Calu3 (cell line): ENCODE data around the gene LMO2. TPM values are rescaled to one million over a fixed set of nuclear protein-coding genes. Genes with fewer than 3 reads are reported as not detected.

Source experiments
- BruUV-seq: library from RNA; stranded (reverse); fragments of 400-500 nt; replicated peaks from 2 replicates; lab custom pipeline; 2021; lab: Mats Ljungman, UMichigan
- CTCF ChIA-PET: fragments of 300-600 bp; sonication (Branson Sonifier 250); formaldehyde crosslinking; loops from one replicate; lab custom pipeline; 2022; ENCODE audit warnings: antibody characterized with exemption; lab: Charles Lee
- DNase-seq: peaks from one replicate; pipeline ENCODE4 v3.0.0; 2022
- H3K27ac Mint-ChIP-seq: one replicate; pipeline ENCODE4 v1.8.0; 2022; ENCODE audit warnings: mixed read lengths; ENCODE audit not compliant: unreplicated experiment
- H3K27me3 Mint-ChIP-seq: one replicate; pipeline ENCODE4 v1.8.0; 2022; ENCODE audit warnings: mixed read lengths; ENCODE audit not compliant: unreplicated experiment
- H3K36me3 Mint-ChIP-seq: one replicate; pipeline ENCODE4 v1.8.0; 2022; ENCODE audit warnings: mild to moderate bottlenecking, moderate library complexity, mixed read lengths; ENCODE audit not compliant: insufficient read depth, unreplicated experiment
- H3K4me1 Mint-ChIP-seq: one replicate; pipeline ENCODE4 v1.8.0; 2022; ENCODE audit warnings: mild to moderate bottlenecking, low read depth, mixed read lengths; ENCODE audit not compliant: unreplicated experiment
- H3K4me3 Mint-ChIP-seq: one replicate; pipeline ENCODE4 v1.8.0; 2022; ENCODE audit warnings: mild to moderate bottlenecking, low read depth, moderate library complexity, mixed read lengths; ENCODE audit not compliant: unreplicated experiment
- H3K9me3 Mint-ChIP-seq: one replicate; pipeline ENCODE4 v1.8.0; 2022; ENCODE audit warnings: low read depth, mixed read lengths; ENCODE audit not compliant: unreplicated experiment
- intact Hi-C: fragments of 100-400 bp; cut with micrococcal nuclease; formaldehyde crosslinking; loops from one replicate; pipeline ENCODE4 v1.10.0; 2022; ENCODE audit not compliant: unreplicated experiment
- total RNA-seq: library from RNA; stranded (reverse); gene quantifications from 2 replicates; pipeline ENCODE4 v1.2.3, GENCODE V29; 2022
- TF ChIP-seq, protein P1 (sequence below): fragments of 200-600 bp; IDR thresholded peaks from one replicate; pipeline ENCODE4 v1.8.0; 2022; ENCODE audit warnings: antibody characterized with exemption; ENCODE audit not compliant: unreplicated experiment

Gene LMO2
- total RNA-seq, 1 experiment from 2014 or later, result 0.38 TPM

DNA sequence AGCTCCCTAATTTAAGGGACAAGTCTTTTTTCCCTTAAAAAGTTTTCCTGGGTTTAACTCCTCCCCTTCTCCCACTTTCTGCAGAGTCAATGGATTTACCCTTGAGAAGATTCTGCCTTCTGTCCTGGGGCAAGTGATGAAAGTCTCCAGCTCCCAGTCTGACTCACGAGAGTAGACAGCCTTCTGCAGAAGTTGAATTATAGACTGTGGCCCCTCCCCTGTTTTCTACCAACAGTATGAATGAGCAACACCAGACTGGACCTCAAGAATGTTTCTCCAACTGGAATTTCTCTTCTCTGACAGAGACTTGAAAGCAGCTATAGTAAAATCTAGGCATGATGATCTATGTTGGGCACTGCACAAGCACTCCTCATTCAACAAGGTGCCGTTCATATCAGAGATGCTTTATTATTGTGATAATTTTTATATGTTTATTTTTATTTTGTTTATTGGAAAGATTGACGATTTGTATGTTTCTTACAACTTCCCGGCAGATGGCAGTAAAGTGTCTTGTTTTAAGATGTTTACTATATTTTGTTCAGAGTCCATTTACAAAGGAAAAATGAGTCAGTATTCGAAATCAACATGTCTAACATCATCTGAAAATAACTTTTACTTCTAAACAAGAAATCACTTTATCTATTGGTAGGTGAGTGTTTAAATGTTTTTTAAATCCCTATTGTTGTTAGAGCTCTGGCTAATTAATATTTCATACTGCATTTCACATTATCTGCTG is 56.6 kb downstream of the LMO2 start:
- Mint-ChIP-seq H3K4me1 (no peaks in the 10 kb centered on the region), H3K4me3 (no peak overlapping the region), H3K27me3 (peaks cover 48% of the 10 kb centered on the region), H3K36me3 (no peaks in the 10 kb centered on the region), H3K27ac (no peak overlapping the region), H3K9me3 (no peaks in the 10 kb centered on the region)
- no TSS peak for BruUV-seq
- CTCF ChIA-PET, result no interaction called here
- intact Hi-C loops, result loop anchor here (1.0 kb wide), 1 partner anchor 136 kb away; no protein-coding TSS in a partner anchor
- TF ChIP-seq, protein P1, sequence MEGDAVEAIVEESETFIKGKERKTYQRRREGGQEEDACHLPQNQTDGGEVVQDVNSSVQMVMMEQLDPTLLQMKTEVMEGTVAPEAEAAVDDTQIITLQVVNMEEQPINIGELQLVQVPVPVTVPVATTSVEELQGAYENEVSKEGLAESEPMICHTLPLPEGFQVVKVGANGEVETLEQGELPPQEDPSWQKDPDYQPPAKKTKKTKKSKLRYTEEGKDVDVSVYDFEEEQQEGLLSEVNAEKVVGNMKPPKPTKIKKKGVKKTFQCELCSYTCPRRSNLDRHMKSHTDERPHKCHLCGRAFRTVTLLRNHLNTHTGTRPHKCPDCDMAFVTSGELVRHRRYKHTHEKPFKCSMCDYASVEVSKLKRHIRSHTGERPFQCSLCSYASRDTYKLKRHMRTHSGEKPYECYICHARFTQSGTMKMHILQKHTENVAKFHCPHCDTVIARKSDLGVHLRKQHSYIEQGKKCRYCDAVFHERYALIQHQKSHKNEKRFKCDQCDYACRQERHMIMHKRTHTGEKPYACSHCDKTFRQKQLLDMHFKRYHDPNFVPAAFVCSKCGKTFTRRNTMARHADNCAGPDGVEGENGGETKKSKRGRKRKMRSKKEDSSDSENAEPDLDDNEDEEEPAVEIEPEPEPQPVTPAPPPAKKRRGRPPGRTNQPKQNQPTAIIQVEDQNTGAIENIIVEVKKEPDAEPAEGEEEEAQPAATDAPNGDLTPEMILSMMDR, result peak; percentile 15
- no peak for DNase-seq

DNA sequence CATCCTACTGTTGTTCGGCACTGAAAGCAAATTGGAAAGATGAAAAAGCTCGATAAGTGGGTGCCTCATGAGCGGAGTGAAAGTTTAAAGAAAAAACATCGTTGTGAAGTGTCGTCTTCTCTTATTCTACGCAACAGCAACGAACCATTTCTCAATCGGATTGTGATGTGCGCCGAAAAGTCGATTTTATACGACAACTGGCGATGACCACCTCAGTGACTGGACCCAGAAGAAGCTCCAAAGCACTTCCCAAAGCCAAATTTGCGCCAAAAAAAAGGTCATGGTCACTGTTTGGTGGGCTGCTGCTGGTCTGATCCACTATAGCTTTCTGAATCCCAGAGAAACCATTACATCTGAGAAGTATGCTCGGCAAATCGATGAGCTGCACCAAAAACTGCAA is 59.2 kb downstream of the LMO2 start:
- Mint-ChIP-seq H3K27me3 (peaks cover 33% of the 10 kb centered on the region), H3K9me3 (no peaks in the 10 kb centered on the region)
- CTCF ChIA-PET, result no interaction called here

DNA sequence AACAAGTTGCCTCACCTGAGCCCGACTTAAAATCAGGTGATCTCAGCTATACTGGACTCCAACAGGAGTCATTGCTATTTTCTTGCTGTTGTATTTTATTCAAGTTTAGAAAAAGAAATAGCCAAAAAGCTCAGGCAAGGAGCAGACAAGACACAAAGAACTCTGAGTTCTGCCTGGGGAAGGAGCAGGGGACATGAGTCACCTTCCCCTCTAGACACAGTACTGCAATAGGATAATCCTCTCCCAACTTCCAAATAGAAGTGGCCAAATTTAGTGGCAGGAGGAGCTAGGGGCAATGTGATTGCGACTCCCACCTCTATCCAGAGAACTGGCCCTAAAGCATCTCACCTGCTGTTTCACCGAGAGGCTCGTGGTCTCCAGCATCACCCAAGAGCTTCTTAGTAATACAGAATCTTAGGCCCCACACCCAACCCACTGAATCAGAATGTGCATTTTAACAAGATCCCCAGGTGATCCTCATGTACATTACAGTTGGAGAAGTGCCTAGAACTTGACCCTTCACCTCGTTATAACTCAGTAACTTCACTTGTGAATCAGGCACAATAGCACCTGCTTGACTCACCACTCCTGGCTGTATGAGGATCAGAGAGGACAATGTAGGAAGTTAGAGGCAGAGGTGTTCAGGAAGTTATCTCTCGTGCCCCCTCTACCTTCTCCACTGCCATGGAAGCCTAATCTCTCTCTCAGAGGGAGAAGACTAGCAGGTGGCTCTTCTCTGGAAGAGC is 60.8 kb downstream of the LMO2 start:
- CTCF ChIA-PET, result interaction anchor here (4.0 kb wide), 1 partner anchor 24 kb away, joined by 25 read pairs; no protein-coding TSS in a partner anchor
- peaks cover 9% of the 10 kb centered on the region for H3K4me1 Mint-ChIP-seq
- DNase-seq, result no peak
- peaks cover 35% of the 10 kb centered on the region for H3K27me3 Mint-ChIP-seq
- H3K36me3 Mint-ChIP-seq, result no peaks in the 10 kb centered on the region
- H3K4me3 Mint-ChIP-seq, result no peak overlapping the region
- no TSS peak for BruUV-seq
- TF ChIP-seq, protein P1, result no peak
- H3K9me3 Mint-ChIP-seq, result no peaks in the 10 kb centered on the region
- intact Hi-C loops, result no loop called here
- H3K27ac Mint-ChIP-seq, result no peak overlapping the region

More for the DNA sequence above, 59.2 kb downstream of the LMO2 start:
- no peak for DNase-seq
- no peak overlapping the region for H3K27ac Mint-ChIP-seq
- no TSS peak for BruUV-seq
- no peaks in the 10 kb centered on the region for H3K36me3 Mint-ChIP-seq
- H3K4me1 Mint-ChIP-seq, result peaks cover 9% of the 10 kb centered on the region
- TF ChIP-seq, protein P1, result no peak
- H3K4me3 Mint-ChIP-seq, result no peak overlapping the region
- intact Hi-C loops, result no loop called here

DNA sequence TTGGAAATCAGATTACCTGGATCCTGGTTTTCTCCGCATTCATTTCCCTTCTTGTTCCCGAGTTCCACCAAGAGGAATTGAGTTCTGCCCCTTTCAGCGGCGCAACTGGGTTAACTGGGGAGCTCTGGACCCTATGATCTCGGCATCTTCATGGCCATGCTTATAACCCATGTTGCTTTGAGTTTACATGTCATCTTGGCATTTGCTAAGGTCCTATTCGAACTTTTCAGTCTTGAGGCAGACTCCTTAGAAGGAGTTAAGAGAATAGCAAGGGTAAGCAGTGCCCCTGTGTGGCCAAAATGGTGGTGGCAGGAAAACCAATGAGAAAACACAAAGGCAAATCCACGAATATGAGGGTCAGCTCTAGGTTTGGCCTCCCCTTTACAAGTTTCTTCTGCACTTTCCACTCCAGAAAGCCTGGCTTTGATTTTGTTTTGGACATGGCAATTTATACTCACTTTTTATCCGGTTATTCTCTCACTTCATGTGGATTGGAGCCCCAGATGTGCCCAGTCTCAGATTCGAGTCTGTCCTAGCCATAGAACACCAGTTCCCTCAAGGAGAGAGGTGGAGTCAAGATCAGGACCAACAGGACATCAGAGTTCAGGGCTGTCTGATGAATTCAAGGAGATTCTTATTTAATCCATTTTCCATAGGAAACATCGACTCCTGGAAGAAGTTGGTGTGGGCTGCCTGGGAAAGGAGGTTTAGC is 62.3 kb downstream of the LMO2 start:
- Mint-ChIP-seq H3K9me3 (no peaks in the 10 kb centered on the region), H3K4me3 (peak overlapping the region; percentile 68), H3K4me1 (peaks cover 9% of the 10 kb centered on the region), H3K27me3 (peaks cover 29% of the 10 kb centered on the region), H3K27ac (no peak overlapping the region), H3K36me3 (no peaks in the 10 kb centered on the region)
- no TSS peak for BruUV-seq
- TF ChIP-seq, protein P1, result peak; percentile 75
- CTCF ChIA-PET, result interaction anchor here (0.6 to 4.0 kb wide), 4 partner anchors 22 to 207 kb away, joined by 3 to 25 read pairs (median 3); no protein-coding TSS in a partner anchor
- intact Hi-C loops, result loop anchor here (1.0 to 5.0 kb wide), 4 partner anchors 21 to 467 kb away; no protein-coding TSS in a partner anchor
- peak; percentile 71 for DNase-seq
